Kidney capillary endothelial cell (primary cell): Measurements from ENCODE around the gene ACAA1.
A peak's percentile ranks its signal among the peaks of the same experiment; 100 is the strongest.

Source experiments
- DNase-seq: peaks from one replicate; pipeline ENCODE4 v3.0.0-alpha.2; 2018; ENCODE audit warnings: low spot score

ACAA1 gene

DNA sequence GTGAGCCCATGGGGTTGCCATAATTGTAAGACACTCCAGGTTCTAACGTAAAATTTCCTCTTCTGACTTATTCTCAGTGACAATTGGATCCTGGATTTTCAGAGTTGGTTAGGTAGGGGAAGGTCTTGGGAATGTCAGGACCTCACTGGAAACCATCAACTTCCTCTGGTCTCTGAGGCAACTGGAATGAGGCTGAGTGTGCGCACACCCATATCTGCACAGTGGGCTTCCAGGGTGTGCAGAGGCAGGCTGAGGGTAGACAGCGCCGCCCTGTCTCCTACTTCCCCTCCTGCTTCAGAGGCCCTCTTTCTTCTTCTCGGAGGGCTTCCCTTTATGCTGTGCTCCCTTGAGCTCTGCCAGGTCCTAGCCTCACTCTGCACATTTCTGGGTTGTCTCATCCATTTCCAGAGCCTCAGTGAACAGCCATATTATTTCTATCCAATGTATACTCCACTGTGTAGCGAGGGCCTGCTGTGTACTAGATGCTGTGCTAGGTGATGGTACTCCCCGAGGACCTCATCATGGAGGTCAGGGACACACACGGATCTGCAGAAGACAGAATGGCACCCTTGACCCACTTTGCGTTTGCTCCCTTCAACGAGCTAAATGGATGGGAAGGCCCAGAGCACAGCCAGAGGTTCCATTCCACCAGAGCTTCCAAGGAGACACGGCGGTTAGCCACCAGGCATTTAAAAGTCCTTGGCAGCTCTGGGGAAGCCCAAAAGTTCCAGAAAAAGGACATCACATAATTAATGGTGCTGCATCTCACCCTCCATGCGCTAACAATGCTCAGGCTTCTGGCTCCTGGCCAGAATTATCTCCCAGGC is 18.3 kb downstream of the ACAA1 start:
- DNase-seq = no peak

- peak; percentile 62 for DNase-seq
Measured at GRCh38 chr3:38117748-38118420, 19.0 kb downstream of the ACAA1 start.

GRCh38 chr3:38117163-38117716 is 19.7 kb downstream of the ACAA1 start:
- no peak for DNase-seq

- DNase-seq = no peak
Measured at GRCh38 chr3:38116471-38117162, 20.3 kb downstream of the ACAA1 start.

- no peak for DNase-seq
Measured at GRCh38 chr3:38115645-38116427, 21.1 kb downstream of the ACAA1 start.

GRCh38 chr3:38114875-38115644 is 21.9 kb downstream of the ACAA1 start:
- DNase-seq = no peak

- DNase-seq = no peak
Measured at GRCh38 chr3:38114052-38114874, 22.7 kb downstream of the ACAA1 start.

GRCh38 chr3:38112378-38112761 is 24.6 kb downstream of the ACAA1 start:
- no peak for DNase-seq

GRCh38 chr3:38111696-38112377 is 25.1 kb downstream of the ACAA1 start:
- DNase-seq = no peak

DNA sequence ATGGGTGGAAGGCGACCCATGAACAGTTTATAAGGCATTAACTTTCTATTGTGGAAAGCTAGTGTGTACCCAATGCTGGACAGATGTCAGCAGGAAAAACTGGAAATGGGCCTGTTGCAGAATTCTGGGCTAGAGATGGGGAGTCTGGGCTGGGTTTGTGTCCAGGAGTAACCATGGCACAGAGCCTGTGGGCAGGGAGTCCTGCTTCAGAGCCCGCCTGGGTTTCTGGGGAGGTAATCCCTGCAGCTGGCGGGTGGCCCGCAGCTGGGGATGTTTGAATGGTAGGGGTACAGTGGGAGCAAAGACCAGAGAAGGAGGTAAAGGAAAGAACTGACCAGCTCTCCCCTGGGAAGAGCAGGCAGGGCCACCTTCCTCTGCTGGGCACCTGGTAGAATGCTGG is 25.7 kb downstream of the ACAA1 start:
- DNase-seq = no peak

DNA sequence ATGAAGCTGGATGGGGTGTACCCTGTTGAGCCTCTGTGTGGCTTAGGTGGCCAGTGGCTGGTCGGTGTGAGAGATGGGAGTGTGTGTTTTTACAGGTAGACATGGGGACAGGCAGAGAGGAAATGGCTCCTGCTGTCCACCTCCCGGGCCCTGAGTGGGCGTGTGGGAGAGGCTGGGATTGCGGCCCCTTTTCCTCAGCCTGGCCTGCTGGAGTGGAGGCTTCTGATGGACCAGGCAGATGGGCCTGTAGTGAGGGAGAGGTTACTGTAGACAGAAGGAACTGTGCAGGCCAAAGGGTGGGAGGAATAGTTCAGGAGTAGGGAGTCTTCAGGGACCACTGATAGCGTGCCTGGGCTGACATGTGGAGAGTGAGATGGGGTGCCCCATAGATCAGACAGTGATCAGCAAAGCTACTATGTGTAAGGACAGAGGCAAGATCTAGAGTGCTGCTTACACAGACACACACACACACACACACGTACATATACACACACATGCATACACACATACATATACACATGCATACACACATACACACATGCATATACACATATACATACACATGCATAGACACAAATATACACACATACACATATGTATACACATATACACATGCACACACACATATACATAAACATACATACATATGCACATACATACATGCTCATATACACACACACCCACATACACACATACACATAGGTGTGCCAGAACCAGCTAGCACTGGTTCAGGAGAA is 26.4 kb downstream of the ACAA1 start:
- DNase-seq = no peak

- DNase-seq = no peak
Measured at GRCh38 chr3:38109580-38110313, 27.2 kb downstream of the ACAA1 start.

- DNase-seq = no peak
Measured at GRCh38 chr3:38108649-38109579, 28.0 kb downstream of the ACAA1 start.

DNA sequence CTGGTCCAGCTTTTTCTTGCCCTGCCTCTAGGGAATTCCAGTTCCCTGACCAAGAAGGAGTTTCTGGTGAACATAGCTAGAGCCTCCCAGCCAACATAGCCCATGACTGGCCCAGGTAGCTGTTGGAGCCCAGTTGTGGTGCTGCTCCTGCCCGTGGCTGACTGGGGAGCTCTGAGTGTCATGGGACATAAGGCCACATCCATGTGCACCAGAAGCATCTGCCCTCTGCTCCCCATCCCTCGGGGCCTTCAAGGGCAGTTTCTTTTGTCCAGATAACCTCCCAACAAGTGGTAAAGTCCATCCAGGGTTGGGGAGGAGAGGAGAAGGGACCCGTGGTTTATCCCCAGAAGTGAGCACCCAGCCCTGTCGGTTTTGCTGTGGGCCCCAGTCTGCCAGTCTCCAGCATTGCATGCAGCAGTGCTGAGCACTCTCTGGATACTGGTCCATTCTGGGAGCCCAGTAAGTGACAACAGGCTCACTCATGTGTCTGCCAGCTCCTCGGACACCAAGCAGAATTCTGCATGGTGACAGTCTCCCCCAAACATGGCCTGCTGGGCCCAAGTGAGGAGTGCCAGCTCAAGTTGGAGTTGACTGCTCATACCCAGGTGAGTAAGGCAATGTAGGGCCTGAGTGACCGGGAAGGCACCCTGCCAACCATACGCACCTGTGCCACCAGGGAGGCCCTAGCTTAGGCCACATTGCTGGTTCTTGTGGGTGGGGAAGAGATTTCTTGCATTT is 28.8 kb downstream of the ACAA1 start:
- no peak for DNase-seq

GRCh38 chr3:38105525-38105924 is 31.4 kb downstream of the ACAA1 start:
- DNase-seq = no peak

GRCh38 chr3:38102444-38102814 is 34.5 kb downstream of the ACAA1 start:
- DNase-seq = no peak
